Esophagus muscularis mucosa (tissue), 4 donors: ENCODE results near the gene IL17REL.

Source experiments
- EP300 ChIP-seq: sonication (generic); formaldehyde crosslinking; IDR thresholded peaks from one replicate; pipeline ENCODE4 v1.6.1; 2017; ENCODE audit warnings: antibody characterized with exemption
- POLR2A ChIP-seq: fragments of 450-650 bp; IDR thresholded peaks from one replicate; pipeline ENCODE4 v1.6.1; 2017; ENCODE audit warnings: antibody characterized with exemption, moderate library complexity, mild to moderate bottlenecking, low read depth
- POLR2AphosphoS5 ChIP-seq, 2 donors: sonication (generic); formaldehyde crosslinking; IDR thresholded peaks; one replicate each; pipeline ENCODE4 v1.6.1; 2017; ENCODE audit warnings: antibody characterized with exemption in 2 of 2
- TF ChIP-seq, protein P1 (sequence below), 3 experiments: fragments of 200-600 bp in 2 of 3; fragments of 450-650 bp in 1 of 3; sonication (generic) in 2 of 3; IDR thresholded peaks; one replicate each; pipeline ENCODE4 v1.5.1; 2017 to 2019; ENCODE audit warnings: antibody characterized with exemption in 3 of 3, mild to moderate bottlenecking in 2 of 3, moderate library complexity in 1 of 3

GRCh38 chr22:50048061-50048765, 35.6 kb upstream of the IL17REL start:
- TF ChIP-seq, protein P1, sequence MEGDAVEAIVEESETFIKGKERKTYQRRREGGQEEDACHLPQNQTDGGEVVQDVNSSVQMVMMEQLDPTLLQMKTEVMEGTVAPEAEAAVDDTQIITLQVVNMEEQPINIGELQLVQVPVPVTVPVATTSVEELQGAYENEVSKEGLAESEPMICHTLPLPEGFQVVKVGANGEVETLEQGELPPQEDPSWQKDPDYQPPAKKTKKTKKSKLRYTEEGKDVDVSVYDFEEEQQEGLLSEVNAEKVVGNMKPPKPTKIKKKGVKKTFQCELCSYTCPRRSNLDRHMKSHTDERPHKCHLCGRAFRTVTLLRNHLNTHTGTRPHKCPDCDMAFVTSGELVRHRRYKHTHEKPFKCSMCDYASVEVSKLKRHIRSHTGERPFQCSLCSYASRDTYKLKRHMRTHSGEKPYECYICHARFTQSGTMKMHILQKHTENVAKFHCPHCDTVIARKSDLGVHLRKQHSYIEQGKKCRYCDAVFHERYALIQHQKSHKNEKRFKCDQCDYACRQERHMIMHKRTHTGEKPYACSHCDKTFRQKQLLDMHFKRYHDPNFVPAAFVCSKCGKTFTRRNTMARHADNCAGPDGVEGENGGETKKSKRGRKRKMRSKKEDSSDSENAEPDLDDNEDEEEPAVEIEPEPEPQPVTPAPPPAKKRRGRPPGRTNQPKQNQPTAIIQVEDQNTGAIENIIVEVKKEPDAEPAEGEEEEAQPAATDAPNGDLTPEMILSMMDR (IDR thresholded peaks at IDR 0.05) = no peak
- no peak for TF ChIP-seq POLR2A
- no peak for TF ChIP-seq EP300
- TF ChIP-seq POLR2AphosphoS5 (IDR thresholded peaks at IDR 0.05) = no peak
